ENCODE measurements around the gene CFAP299.

GRCh38 chr4:80926891-80927290 lies 591.4 kb downstream of the CFAP299 start:
- TF ChIP-seq POLR2A (IDR thresholded peaks at IDR 0.05; ENCODE audit: control extremely low read depth in 1 of 2, low read depth in 2 of 2, low read length in 2 of 2) (no peak), CTCF (IDR thresholded peaks at IDR 0.05; ENCODE audit: control extremely low read depth in 1 of 3, insufficient read depth in 1 of 3, low read depth in 1 of 3, low read length in 3 of 3) (no peak), EGR1 (IDR thresholded peaks at IDR 0.05; ENCODE audit: borderline replicate concordance, low read depth, low read length) (no peak), MAFK (IDR thresholded peaks at IDR 0.05; ENCODE audit: low read depth, low read length) (no peak), CHD2 (IDR thresholded peaks at IDR 0.05; ENCODE audit: low read length) (no peak), SRF (IDR thresholded peaks at IDR 0.05; ENCODE audit: low read depth, low read length) (no peak), ASH2L (IDR thresholded peaks at IDR 0.05; ENCODE audit: low read length) (no peak), EZH2 (IDR thresholded peaks at IDR 0.05; ENCODE audit: low read depth, low read length, severe bottlenecking) (no peak), CHD1 (IDR thresholded peaks at IDR 0.05; ENCODE audit: low read depth, low read length) (no peak), SIX5 (IDR thresholded peaks at IDR 0.05; ENCODE audit: low read depth, low read length) (no peak), SIN3A (conservative IDR thresholded peaks at IDR 0.05 in 1 of 2, IDR thresholded peaks at IDR 0.05 in 1 of 2; ENCODE audit: low read depth in 1 of 2, low read length in 2 of 2) (no peak), CREB1 (IDR thresholded peaks at IDR 0.05) (no peak)
